GM19438 (cell line): ENCODE results near the gene ADAM22.
"Not testable (repeated sequence)": the region's sequence is repeated elsewhere in the genome, so short reads cannot be mapped to it uniquely, and the experiment has no call there.

ENCODE experiments used
- ATAC-seq: cut with Tn5 transposase; IDR thresholded peaks from one replicate; pipeline ENCODE4 v1.9.1; 2021; ENCODE audit warnings: low read depth; ENCODE audit not compliant: unreplicated experiment

The ADAM22 gene

DNA sequence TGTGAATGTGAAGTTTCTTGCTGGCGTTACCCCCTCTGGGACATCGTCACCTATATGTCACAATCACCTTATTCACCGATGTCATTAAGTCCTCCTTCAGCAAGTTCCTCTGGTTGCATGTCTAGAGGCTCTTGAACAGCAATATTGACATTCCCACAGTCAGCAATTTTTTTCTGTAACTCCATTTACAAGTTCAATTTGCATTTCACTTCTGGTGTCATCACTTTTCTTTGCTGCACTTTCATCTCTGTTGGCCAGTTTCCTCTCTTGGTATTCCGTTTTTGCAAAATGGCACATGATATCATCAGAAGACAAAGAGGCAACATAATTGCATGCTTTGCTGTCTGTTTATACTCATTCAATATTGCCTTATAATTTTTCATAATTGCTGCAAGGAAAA, 216.0 kb downstream of the ADAM22 start:
- ATAC-seq = no peak

DNA sequence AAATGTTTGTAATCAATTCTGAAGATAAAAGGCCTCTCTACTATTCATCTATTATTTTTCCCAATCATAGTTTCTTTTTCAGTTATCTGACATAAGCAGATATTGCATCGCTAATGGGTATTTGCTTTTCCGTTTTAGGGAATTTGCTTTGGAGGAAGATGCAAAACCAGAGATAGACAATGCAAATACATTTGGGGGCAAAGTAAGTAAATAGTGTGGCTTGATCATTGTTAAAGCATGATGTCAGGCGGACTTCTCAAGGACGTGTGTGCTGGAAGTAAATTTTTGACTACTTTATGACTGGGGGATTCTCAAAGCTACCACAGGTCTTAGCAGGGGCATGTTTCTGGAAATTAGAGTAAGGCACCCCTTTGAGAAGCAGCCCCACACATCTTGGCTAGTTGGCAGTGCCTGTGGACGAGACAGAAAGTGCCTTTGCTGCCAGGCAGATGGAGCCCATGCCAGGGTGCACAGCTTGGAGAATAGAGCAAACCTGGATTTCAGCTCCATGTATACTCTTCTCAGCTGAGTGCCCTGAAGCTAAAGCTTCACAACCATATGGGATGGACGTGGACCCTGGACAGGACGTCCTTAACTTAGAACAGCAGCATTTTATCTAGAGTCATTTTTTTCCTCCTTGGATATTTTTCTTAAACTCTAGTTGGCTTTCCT, 217.2 kb downstream of the ADAM22 start:
- no peak for ATAC-seq

DNA sequence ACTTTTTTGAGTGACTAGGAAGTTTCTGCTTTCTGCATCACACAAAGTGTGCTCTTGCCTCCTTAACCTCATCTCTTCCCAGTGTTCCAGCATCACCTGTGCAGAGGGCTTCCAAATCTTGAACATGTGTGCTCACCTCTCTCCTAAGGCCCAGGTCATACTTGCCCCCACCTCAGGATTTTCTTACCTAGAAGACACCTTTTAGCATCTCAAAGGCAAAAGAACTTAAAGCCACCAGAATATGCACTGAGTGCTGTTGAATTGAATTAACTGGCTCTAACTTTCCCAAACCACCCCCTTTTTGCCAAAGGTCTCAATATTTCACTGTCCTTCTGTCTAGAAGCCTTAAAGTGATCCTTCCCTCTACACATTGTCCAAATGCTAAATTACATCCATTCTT, 219.3 kb downstream of the ADAM22 start:
- ATAC-seq = no peak

DNA sequence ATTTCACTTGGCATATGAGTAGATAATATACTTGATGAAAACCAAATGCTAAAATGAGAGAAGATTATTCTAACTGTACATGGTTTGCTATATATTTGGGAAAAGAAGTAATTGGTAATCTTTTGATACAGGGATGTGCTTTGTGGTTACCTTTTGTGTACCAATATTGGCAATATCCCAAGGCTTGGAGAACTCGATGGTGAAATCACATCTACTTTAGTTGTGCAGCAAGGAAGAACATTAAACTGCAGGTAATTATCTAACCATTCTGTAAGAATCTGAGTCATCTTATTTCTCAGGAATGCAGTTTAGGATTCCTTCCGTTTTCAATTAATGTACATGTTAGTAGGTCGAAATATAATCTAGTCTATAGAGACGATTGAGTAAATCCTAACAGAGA, 221.7 kb downstream of the ADAM22 start:
- no peak for ATAC-seq

DNA sequence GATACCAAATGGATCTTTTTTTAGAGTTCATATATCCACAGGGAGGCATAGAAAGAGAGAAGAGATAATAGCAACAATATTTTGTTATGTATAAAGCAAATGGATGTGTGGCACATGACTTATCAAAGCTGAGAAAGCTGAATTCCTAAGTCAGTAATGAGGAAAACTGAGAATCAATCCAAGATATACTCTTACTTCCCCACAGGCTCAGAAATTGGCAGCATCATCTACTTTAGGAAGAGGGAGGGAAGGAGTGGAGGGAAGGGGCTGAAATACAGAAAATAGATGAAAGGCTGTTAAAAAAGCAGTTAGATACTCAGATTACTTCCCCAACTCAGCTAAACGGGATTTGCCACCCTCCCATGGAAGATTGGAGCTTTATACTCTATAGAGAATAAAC, 222.3 kb downstream of the ADAM22 start:
- no peak for ATAC-seq

DNA sequence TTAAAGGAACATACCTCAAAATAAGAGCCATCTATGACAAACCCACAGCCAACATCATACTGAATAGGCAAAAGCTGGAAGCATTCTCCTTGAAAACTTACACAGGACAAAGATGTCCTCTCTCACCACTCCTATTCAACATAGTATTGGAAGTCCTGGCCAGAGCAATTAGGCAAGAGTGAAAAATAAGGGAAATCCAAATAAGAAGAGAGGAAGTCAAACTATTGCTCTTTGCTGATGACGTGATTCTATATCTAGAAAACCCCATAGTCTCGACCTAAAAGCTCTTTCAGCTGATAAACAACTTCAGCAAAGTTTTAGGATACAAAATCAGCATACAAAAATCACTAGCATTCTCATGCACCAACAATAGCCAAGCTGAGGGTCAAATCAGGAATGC, 225.7 kb downstream of the ADAM22 start:
- not testable (repeated sequence) for ATAC-seq

DNA sequence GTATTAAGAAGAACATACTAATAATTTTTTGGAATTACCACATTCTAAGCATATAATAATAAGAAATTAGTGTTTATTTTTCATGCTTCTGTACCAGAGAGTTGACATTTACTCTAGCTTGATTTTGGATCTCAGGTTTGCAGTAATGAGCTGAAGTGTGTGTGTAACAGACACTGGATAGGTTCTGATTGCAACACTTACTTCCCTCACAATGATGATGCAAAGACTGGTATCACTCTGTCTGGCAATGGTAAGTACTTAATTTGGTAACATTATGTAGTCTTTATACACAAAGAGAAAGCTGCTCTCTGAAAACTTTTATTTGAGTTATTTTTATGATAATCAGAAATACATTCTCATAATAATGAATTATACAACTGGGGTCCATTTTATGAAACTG, 231.6 kb downstream of the ADAM22 start:
- no peak for ATAC-seq

DNA sequence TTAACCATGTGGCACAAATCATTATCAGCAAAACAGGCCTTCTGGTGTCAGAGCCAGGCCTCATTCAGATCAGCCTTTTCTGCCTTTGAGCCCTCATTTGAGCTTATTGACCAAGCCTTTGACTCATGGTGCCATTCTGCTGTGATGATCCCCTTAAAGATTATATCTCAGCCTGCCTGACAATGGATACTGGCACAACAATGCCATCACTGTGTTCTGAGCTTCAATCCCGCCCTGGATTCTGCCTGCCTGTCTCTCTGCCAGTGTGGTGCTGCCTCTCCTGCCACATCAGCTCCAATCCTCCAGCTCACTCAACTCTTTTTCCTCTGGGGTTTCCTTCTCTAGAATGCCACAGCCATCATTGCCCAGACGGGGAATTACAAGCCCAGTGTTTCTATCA, 233.2 kb downstream of the ADAM22 start:
- ATAC-seq = no peak

DNA sequence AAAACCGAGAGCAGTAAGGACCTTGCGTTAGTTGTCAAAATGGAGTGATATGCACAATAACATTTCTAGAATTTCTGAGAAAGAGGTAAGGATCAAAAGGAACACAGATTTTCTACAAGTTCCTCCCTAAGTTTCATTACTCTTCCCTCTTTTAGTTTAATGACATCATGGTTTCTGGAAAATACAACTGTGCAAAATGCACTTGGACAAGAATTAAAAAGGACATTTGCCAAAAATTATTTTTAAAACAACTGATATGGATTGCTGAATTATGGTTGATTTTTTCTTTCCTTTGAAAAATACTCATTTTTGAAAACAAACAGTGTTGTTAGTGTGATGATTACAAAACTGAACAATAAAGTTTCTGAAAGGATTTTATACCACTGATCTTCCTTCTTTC, 233.7 kb downstream of the ADAM22 start:
- no peak for ATAC-seq

DNA sequence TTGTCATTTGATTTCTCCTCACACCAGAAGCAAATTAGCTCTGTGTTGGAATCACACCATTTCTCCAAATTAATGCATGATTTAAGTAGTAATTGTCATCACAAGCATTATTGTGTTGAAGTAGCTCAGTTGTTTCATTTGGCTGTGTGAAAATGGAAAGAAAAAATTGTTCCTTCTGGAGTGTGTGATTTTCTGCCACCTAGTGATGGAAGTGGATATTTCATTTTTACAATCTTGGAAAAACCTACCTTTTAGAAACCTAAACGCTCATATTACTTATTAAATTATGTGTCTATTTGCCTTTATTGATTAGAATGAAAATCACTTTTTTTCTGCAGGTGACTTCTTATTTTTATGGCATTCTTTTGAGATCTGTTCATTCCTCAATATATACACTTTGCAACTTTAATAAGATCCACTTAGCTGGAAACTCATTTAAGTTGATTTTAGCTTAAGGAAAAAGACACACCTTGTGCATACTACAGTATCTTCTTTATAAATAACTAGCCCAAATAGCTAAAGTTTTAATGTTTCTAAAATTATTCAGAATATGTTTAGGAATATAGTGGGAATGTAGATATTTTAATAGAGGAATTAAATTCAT, 235.8 kb downstream of the ADAM22 start:
- no peak for ATAC-seq

DNA sequence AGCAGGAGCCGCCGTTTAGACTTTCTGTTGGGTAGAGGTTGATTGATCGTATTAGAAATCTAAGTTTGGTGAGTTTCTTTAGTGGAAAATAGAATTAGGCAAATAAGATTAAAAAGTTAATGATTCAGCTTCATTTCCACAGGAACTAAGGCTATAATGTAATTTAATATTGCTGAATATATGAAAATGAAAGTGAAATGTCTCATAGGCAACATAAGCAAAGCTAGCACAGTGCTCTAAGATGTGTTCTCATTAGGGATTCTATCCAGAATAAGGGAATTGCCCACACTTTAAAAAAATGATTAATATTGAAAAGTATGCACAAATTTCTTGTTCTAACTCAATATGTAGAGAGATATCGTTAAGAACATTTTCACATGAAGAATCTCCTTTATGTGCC, 238.8 kb downstream of the ADAM22 start:
- ATAC-seq = no peak

DNA sequence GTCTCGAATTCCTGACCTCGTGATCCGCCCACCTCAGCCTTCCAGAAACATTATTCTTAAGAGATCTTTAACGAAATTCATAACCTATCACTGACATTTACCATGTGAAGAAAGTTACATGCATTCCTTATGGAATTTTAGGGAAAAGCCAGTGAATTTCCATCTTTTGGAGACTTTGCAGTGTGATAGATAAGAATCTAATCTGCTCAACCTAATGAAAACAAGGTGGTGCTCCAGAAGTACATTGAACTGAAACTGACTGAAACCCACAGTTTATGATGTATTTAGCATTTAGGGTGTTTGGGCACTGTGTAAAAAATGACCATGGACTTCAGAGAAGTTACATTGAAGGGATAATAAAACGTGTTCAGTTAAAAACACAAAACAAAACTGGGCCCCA, 242.1 kb downstream of the ADAM22 start:
- no peak for ATAC-seq

DNA sequence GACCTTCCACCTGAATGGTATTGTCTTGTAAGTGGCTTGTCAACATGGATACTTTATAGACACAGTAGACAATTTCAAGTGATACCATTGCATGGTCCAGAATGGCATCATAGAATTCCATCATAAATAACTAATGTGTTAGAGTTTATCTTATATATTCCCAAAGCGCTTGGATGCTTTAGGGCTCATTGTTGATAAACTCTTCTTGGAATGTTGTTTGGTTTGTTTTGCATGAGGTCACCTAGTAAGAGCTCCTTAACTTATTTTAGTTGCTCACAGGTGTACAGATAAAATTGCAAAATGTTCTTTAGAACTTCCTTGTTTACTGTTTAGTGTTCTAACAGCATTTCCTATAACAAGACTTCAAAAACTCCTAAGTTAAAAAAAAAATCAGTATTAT, 249.0 kb downstream of the ADAM22 start:
- ATAC-seq = no peak

DNA sequence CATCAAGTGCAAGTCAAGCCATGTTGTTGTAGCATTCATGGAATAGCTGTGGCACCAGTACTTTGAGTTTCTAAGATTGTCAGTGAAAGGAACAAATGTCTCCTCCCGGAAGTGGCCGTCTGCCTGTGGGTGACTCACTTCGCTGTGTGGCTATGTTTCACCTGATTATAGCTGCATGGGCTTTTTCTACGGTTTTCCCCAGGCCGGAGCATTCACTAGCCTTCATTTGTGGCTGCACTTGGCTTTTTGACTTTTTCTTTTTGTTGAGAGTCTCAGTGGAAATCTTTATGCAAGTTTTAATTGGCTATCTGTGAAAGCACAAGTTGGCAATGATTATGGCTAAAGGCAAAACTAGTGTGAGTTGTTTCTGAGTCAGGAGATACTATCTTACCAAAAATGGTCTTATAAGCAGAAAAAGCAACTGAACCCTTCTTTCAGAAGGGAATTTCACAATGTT, 250.8 kb downstream of the ADAM22 start:
- ATAC-seq = no peak

DNA sequence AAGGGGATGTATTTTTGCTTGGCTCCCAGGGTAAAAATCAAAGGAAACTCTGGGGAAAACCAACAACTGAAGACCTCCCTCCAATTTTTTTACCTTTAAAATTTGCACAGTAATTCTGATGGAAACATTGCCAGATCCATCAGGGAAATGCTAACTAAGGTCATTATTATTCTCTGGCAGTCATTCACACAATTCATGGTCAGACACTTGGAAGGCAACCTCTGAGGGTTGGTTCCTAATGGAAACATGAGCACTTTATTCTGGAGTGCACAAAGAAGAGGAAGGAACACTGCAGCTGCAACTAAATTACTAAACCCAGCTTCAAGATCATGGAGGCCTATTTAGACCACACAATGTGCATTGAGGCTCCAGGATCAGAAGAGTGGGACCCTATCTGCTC, 251.6 kb downstream of the ADAM22 start:
- ATAC-seq = no peak

DNA sequence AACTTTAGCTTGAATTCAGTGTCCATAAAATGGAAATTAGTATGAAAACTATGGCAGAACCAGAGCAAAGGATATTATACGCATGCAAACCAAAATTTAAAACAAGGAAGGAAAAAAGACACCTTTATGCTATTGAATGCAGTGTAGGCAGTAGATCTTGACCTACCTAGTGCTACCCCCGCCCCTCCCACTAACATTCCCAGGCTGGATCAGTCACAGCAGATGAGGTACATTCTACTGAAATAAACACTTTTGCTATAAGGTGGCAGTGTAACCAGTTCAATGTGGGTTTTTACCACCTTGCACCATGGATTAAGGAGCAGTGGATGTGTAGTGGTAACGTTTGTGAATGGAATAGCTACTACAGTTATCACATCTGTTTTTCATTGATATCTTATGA, 257.9 kb downstream of the ADAM22 start:
- ATAC-seq = no peak

DNA sequence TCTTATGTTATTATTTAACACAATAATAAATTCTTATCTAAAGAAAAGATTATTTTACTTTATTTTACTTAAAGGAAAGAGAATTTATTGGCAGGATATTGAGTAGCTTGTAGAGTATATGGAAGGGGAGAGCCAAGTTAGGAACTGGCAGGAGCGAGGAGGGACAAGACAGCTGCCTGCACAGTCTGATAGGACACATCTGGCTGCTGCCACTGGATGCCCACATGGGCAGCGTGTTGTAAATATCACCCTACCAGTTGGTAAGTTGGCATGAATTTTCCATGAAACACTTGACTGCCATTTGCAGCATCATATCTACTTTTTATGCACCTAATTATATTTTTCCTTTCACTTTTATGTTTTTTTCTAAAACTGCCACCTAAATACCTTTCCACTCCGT, 266.2 kb downstream of the ADAM22 start:
- ATAC-seq = no peak

DNA sequence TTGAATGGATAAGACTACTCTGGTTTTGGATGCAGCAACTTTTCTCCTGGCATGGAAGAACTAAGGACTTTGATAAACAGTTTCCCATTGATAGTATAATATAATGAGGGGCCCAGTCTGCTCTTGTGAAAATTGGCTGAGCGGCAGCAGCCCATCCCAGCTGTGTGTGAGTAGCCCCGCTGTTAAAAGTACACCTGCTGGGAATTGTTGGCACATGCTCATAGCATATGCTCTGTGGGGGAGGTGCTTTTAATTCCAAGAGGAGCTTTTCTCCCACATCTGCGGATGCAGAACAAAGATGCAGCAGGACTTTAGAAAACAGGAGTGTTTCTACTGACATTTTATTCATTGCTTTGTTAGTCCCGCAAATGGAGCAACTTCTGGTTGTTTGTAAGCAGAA, 266.7 kb downstream of the ADAM22 start:
- no peak for ATAC-seq

DNA sequence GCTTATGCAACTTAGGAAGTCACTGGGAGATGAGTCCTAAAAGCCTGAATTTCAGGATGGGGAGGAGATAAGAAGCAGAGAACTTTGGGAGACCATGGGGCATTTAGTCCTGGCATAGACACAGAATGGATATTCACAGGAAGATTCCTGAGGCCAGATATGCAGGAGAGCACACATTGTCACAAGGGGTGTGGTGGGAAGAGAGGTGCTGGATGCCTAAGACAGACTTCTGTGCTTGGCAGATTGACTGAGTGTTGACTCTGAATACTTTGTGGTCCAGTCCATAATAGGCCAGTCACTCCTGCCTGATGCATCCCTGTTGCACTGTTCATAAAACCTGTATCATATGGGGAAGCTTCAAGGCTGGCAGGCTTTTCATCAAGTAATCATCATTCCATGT, 267.3 kb downstream of the ADAM22 start:
- ATAC-seq = no peak

DNA sequence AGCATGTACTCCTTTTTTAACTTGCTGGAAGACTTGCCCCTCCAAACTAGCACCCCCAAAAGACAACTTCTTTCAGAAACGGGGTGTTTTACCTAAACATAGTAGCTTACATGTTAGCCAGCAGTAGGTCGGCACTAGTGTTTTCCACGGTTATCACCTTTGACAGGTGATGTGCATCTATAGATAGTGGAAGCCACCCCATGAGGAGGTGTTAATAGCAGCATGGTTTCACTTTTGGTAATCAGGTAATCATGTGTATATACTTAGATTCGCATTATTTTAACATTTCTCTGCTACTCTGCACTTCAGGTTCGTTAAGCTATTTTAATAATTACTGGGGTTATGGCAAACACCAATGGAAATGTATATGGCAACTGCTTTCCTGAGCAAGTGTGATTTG, 268.2 kb downstream of the ADAM22 start:
- no peak for ATAC-seq

DNA sequence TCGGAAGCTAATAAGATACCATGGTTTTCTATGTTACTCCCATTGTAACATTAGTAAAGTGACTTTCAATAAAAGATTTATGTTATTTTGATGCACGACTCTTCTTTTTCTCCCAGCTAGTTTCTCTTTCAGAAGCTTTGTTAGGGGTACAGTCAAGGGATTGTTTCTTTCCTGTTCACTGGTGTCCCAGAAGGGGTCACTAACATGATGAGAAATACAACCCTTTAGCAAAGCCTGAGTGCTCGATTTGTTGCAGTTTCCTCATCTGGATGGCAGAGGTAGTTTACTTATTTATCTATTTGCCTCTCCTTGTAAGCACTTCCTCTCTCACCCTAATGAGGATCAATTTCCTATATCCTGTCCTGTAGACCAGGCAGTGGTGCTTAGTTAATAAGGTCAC, 268.7 kb downstream of the ADAM22 start:
- no peak for ATAC-seq

DNA sequence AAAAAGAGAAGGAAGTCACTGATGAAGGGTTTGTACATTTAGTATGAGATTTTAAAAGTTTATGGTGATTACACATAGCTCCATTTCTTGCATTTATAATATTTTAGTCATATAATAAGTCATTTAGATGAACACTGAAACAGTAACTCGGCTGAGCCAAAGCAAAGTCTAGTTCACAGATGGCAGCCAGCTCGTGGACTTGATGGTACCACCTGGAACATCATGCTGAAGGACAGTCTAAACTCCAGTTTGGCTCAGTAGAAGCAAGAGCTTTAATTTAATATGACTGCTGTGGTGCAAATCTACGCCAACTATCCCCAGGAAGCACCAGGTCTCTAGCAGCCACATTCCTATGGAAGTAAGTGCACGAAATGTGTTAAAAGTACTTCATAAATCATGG, 269.4 kb downstream of the ADAM22 start:
- no peak for ATAC-seq
